ENCODE measurements around the gene ABHD5. TPM values are rescaled to one million over a fixed set of nuclear protein-coding genes. Genes with fewer than 3 reads are reported as not detected.

Gene ABHD5
- total RNA-seq, 1 donor from 2014 or later = 8.4 TPM

DNA sequence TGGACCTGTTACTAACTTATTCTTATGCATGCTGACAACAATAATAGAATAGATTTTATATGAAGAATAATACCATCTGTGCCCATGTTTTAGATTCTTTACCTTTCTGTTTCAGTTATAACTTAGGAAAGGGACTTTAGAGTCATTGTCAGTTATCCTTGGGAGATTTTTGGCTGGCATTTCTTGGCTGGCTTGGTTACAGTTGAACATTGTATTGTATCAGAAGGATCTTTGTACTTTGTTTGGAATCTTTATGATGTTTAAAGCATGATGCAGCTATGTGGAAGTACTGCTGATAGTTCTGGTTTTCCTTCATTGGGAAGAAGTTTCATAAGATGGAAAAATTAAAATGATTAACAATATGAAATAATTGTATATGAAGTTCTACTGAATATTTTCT is 19.9 kb downstream of the ABHD5 start:
- no peaks in the 10 kb centered on the region for H3K4me1 Mint-ChIP-seq

DNA sequence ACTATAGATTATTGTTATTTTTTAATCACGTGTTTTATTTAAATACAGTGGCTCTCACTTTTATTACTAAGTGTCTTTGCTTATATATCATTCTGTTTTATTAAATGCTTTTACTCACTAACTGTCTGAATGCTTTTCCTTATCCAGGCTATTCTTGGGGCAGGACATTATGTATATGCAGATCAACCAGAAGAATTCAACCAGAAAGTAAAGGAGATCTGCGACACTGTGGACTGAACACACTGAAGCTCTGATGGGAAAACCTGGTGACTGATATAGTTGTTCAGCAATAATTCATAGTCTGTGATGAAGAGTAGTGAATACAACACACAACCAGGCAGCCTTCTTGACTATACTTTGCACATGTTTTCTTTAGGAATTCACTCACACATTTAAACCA is 27.6 kb downstream of the ABHD5 start:
- Mint-ChIP-seq H3K27ac (no peak overlapping the region), H3K4me3 (no peak overlapping the region), H3K27me3 (ENCODE audit: low read depth) (no peaks in the 10 kb centered on the region), H3K36me3 (peaks cover 5% of the 10 kb centered on the region), H3K9me3 (no peaks in the 10 kb centered on the region), H3K4me1 (no peaks in the 10 kb centered on the region)
- no peak for DNase-seq (ENCODE audit: low spot score in 2 of 2, unreplicated experiment in 2 of 2)
- TF ChIP-seq, protein P1, sequence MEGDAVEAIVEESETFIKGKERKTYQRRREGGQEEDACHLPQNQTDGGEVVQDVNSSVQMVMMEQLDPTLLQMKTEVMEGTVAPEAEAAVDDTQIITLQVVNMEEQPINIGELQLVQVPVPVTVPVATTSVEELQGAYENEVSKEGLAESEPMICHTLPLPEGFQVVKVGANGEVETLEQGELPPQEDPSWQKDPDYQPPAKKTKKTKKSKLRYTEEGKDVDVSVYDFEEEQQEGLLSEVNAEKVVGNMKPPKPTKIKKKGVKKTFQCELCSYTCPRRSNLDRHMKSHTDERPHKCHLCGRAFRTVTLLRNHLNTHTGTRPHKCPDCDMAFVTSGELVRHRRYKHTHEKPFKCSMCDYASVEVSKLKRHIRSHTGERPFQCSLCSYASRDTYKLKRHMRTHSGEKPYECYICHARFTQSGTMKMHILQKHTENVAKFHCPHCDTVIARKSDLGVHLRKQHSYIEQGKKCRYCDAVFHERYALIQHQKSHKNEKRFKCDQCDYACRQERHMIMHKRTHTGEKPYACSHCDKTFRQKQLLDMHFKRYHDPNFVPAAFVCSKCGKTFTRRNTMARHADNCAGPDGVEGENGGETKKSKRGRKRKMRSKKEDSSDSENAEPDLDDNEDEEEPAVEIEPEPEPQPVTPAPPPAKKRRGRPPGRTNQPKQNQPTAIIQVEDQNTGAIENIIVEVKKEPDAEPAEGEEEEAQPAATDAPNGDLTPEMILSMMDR (IDR thresholded peaks at IDR 0.05; ENCODE audit: unreplicated experiment) = no peak

More for the DNA sequence above, 19.9 kb downstream of the ABHD5 start:
- no peak overlapping the region for H3K4me3 Mint-ChIP-seq
- no peaks in the 10 kb centered on the region for H3K9me3 Mint-ChIP-seq
- H3K36me3 Mint-ChIP-seq = no peaks in the 10 kb centered on the region
- H3K27ac Mint-ChIP-seq = no peak overlapping the region
- no peak for DNase-seq (ENCODE audit: low spot score in 2 of 2, unreplicated experiment in 2 of 2)
- H3K27me3 Mint-ChIP-seq (ENCODE audit: low read depth) = no peaks in the 10 kb centered on the region
- TF ChIP-seq, protein P1 (IDR thresholded peaks at IDR 0.05; ENCODE audit: unreplicated experiment) = no peak

DNA sequence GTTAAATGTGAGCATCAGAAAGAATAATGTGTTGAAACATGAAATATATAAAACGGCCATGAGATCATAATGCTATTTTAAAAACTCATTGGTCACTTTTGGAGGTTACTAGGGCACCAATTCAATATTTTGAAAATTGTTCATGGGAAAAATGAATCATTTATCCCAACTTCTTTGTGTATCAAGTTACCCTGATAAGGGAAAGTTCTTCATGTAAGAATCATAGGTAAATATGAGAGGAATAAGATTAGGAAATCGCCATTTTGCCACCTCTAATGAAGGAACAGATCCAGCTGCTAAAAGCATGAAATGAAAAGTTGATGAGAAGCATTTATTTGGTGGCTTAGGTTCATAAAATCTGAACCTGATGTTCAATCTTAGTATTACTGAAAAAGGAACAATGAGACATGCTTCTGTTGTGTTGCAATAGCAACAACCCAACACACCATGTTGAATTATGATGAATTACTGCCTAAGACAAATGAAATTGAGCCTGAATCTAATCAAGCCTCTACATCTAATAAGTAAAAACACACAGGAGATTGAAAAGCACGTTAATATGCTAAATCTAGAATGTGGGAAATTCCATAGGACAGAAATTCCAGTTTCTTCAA is 32.5 kb downstream of the ABHD5 start:
- Mint-ChIP-seq H3K36me3 (peaks cover 2% of the 10 kb centered on the region), H3K27me3 (ENCODE audit: low read depth) (no peaks in the 10 kb centered on the region), H3K4me1 (no peaks in the 10 kb centered on the region), H3K27ac (no peak overlapping the region), H3K4me3 (no peak overlapping the region), H3K9me3 (no peaks in the 10 kb centered on the region)
- TF ChIP-seq, protein P1 (IDR thresholded peaks at IDR 0.05; ENCODE audit: unreplicated experiment) = no peak
- no peak for DNase-seq (ENCODE audit: low spot score in 2 of 2, unreplicated experiment in 2 of 2)

DNA sequence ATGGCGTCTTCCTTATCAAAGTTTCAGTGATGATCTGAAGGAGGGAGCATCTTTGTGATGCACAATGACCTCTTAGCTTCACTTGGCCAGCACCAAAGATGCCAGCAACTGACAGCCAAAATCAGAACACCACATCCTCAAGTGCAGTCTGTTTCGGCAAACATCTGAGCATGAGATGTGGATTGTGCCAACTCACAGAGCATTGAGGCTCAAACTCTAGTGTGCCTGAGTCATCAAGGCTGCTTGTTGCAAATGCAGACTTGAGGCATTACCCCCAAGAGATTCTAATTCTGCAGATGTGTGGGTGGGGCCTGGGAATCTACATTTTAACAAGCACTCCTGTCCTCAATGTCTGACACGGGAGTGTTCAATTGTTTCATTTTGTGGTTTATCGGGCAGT is 35.8 kb downstream of the ABHD5 start:
- Mint-ChIP-seq H3K4me1 (no peaks in the 10 kb centered on the region), H3K27me3 (ENCODE audit: low read depth) (no peaks in the 10 kb centered on the region), H3K27ac (no peak overlapping the region), H3K9me3 (no peaks in the 10 kb centered on the region), H3K36me3 (peaks cover 2% of the 10 kb centered on the region), H3K4me3 (no peak overlapping the region)
- no peak for DNase-seq (ENCODE audit: low spot score in 2 of 2, unreplicated experiment in 2 of 2)
- TF ChIP-seq, protein P1 (IDR thresholded peaks at IDR 0.05; ENCODE audit: unreplicated experiment) = no peak

DNA sequence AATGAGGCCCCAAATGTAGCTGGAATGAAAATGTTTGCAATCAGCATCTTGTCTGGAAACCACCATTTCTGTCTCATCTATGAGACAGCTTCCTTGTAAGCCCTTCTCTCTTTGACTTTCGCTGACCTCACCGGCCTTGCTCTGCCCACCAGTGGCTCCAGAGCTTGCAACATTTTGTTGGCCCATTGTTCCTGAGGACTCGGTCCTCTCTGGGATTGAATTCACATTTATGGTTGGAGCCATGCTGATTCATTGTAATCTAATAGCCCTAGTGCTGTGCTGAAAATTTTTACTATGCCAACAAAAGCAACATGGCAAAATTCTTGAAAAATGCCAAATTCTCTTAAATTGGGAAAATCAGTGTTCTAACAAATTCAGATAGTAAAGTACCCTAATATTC is 37.2 kb downstream of the ABHD5 start:
- Mint-ChIP-seq H3K4me3 (no peak overlapping the region), H3K27ac (no peak overlapping the region), H3K4me1 (no peaks in the 10 kb centered on the region)

More for the DNA sequence above, 37.2 kb downstream of the ABHD5 start:
- TF ChIP-seq, protein P1 (IDR thresholded peaks at IDR 0.05; ENCODE audit: unreplicated experiment) = no peak
- Mint-ChIP-seq H3K9me3 (no peaks in the 10 kb centered on the region), H3K36me3 (no peaks in the 10 kb centered on the region), H3K27me3 (ENCODE audit: low read depth) (no peaks in the 10 kb centered on the region)
- DNase-seq (ENCODE audit: low spot score in 2 of 2, unreplicated experiment in 2 of 2) = no peak

Measured in mesothelial cell of epicardium (in vitro differentiated cells).